Measurements from ENCODE around the gene PPP2R5C.

GRCh38 chr14:101774814-101775213 lies 13.3 kb downstream of the PPP2R5C start:
- no peak for TF ChIP-seq CTCF (IDR thresholded peaks at IDR 0.05)
- TF ChIP-seq POLR2A (IDR thresholded peaks at IDR 0.05) = no peak
- no peak for TF ChIP-seq EP300 (IDR thresholded peaks at IDR 0.05)
- TF ChIP-seq POLR2AphosphoS5 (IDR thresholded peaks at IDR 0.05) = no peak

Measured in upper lobe of left lung (tissue), 4 donors.